ENCODE measurements around the gene MMP1.
"Not testable (repeated sequence)": the region's sequence is repeated elsewhere in the genome, so short reads cannot be mapped to it uniquely, and the experiment has no call there.

The MMP1 gene

DNA sequence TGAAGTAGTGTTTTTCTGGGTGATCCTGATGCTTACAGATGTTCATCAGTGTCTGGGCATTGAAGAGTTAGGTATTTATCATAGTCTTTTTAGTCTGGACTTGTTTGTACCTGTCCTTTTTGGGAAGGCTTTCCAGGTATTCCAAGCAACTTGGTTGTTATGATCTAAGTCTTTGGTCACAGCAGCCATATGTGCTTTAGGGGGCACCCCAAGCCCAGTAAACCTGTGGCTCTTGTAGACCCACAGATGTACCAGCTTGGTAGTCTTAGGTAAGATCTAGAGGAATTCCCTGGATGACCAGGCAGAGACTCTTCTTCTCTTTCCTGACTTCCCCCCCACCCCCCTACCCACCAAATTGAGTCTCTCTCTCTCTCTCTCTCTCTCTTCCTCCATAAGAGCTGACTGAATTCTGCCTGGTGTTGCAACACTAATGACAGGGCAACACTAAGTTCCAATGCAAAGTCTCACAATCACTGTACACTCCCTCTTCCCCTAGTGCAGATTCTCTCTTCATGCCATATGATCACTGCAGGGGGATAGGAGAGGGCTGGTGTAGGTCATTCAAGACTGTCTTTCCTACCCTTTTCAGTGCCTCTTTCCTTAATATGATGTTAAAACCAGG lies 48.7 kb downstream of the MMP1 start:
- no peak overlapping the region for H3K27ac ChIP-seq
- no peak for TF ChIP-seq ZFX (IDR thresholded peaks at IDR 0.05)
- TF ChIP-seq, protein P1, sequence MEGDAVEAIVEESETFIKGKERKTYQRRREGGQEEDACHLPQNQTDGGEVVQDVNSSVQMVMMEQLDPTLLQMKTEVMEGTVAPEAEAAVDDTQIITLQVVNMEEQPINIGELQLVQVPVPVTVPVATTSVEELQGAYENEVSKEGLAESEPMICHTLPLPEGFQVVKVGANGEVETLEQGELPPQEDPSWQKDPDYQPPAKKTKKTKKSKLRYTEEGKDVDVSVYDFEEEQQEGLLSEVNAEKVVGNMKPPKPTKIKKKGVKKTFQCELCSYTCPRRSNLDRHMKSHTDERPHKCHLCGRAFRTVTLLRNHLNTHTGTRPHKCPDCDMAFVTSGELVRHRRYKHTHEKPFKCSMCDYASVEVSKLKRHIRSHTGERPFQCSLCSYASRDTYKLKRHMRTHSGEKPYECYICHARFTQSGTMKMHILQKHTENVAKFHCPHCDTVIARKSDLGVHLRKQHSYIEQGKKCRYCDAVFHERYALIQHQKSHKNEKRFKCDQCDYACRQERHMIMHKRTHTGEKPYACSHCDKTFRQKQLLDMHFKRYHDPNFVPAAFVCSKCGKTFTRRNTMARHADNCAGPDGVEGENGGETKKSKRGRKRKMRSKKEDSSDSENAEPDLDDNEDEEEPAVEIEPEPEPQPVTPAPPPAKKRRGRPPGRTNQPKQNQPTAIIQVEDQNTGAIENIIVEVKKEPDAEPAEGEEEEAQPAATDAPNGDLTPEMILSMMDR (conservative IDR thresholded peaks at IDR 0.05): no peak

DNA sequence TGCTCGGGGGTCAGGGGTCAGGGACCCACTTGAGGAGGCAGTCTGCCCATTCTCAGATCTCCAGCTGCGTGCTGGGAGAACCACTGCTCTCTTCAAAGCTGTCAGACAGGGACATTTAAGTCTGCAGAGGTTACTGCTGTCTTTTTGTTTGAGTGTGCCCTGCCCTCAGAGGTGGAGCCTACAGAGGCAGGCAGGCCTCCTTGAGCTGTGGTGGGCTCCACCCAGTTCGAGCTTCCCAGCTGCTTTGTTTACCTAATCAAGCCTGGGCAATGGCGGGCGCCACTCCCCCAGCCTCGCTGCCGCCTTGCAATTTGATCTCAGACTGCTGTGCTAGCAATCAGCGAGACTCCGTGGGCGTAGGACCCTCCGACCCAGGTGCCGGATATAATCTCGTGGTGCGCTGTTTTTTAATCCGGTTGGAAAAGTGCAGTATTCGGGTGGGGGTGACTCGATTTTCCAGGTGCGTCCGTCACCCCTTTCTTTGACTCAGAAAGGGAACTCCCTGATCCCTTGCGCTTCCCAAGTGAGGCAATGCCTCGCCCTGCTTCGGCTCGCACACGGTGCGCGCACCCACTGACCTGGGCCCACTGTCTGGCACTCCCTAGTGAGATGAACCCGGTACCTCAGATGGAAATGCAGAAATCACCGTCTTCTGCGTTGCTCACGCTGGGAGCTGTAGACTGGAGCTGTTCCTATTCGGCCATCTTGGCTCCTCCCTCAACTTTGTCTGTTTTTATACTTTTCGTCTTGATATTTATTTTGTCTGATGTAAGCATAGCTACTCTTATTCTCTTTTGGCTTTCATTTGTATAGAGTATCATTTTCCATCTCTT lies 51.0 kb downstream of the MMP1 start:
- not testable (repeated sequence) for H3K27ac ChIP-seq

Measured in C4-2B (cell line).